T-helper 2 cell treated with Interferon-gamma antibody and Interleukin-4, amounts not matched to agents 100 ng/mL and 5 ng/mL, for 36 hours (primary cell): Measurements from ENCODE around the gene GLRX. TPM values are rescaled to one million over a fixed set of nuclear protein-coding genes. Genes with fewer than 3 reads are reported as not detected.

Experiments
- intact Hi-C: fragments of 100-400 bp; cut with micrococcal nuclease; formaldehyde crosslinking; loops from one replicate; pipeline ENCODE4 v1.15.1; 2023
- total RNA-seq: library from RNA; stranded (reverse); gene quantifications from 2 replicates; pipeline ENCODE4 v1.2.3, GENCODE V29; 2022

The GLRX gene
- 48.9 and 49.6 TPM in 2 replicates for total RNA-seq

DNA sequence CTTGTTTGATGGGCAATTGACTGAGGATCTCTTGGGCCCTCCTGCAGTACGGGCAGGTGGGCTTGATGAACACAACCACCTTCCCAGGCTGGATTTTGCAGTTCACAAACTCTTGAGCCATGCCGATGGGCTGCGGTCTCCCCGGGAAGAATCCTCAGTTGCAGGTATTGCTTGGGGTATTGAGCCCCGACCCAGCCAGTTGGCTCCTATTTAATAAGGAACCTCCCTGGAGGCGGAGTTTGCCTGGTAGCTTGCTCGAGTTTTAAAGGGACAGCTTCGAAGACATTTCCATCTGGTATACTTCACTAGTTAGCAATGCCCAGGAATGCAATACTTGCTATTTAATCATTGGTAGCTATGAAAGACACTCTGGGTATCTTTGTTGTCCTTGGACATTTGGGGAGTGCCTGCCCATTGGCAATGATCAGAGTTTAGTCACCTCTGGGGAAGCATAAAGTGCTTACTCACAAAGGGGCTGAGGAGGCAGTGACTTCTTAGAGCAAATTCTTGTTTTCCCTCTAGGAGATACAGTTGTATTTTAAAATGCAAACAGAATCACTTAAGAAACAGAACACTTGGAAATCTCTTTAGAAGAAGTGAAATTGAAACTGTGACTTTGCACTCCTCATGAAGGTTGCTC is at the start of gene GLRX:
GLRX (minus strand) TSS at position 185 of the 640 bp plus-strand sequence; CDS start at position 121, 64 bp downstream.
- intact Hi-C loops, result loop anchor here (1.0 to 5.0 kb wide), 7 partner anchors 12 to 840 kb away; partner anchors contain the start of genes CAST and SKIC3

- intact Hi-C loops, result loop anchor here (5.0 kb wide), 1 partner anchor 791 kb away; the partner anchor contains the start of gene CAST
Measured at GRCh38 chr5:95871146-95871806, 48.8 kb upstream of the GLRX start.

- intact Hi-C loops, result loop anchor here (1.0 to 5.0 kb wide), 2 partner anchors 475 to 792 kb away; partner anchors contain the start of gene CAST
Measured at GRCh38 chr5:95870105-95870672, 47.7 kb upstream of the GLRX start.

DNA sequence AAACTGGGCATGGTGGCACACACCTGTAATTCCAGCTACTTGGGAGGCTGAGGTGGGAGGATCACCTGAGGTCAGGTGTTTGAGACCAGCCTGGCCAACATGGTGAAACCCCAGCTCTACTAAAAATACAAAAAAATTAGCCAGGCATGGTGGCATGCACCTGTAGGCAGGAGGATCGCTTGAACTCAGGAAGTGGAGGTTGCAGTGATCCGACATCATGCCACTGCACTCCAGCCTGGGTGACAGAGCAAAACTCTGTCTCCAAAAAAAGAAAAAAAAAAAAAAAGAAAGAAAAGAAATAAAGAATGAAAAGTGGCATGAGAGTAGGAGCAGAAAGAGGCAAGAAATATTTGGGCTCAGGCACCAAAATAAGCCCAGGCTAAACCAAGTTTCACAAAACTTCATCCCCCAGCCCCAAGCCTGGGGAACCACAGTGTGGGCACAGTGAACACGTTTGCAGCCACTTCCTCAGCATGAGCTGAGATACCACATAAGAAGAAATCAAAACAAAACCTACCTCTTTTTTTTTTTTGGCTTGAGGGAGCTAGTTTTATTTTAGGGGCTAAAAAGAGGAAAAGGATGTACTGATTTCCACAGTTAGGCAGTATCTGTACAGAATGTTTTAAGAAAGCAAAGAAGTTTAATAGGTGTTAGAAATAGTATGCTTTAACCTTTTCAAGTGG is 46.8 kb upstream of the GLRX start:
- intact Hi-C loops, result loop anchor here (1.0 kb wide), 2 partner anchors 11 to 668 kb away; no protein-coding TSS in a partner anchor

GRCh38 chr5:95868136-95868535 is 45.6 kb upstream of the GLRX start:
- intact Hi-C loops, result no loop called here

GRCh38 chr5:95866435-95867040 is 44.0 kb upstream of the GLRX start:
- intact Hi-C loops, result no loop called here

DNA sequence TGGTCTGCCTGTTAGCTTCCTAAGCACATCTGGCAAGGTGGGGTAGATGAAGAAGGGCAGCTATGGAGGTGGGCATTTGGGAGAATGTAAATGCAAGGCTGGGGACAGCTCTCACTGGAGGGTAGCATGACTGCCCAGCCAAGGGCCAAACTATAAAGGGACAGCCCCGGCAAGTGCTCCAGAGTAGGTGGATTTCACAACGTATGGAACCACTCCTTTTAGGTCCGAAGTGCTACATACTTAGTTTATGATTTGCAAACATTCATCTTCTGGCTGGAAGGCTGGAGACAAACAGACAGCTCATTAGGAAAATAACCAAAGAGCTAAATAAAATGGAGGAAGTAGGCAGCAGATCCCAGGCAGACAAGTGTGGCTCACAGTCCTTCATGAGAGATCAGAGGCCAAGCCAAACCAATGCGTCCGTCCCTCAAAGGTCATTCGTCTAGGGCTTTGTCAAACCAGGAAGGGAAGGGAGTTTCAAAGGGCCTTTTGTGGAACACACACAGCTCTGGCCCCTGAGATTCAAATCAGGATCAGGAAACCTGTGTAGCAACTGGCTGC is 42.5 kb upstream of the GLRX start:
- intact Hi-C loops, result loop anchor here (5.0 kb wide), 2 partner anchors 32 to 202 kb away; no protein-coding TSS in a partner anchor

DNA sequence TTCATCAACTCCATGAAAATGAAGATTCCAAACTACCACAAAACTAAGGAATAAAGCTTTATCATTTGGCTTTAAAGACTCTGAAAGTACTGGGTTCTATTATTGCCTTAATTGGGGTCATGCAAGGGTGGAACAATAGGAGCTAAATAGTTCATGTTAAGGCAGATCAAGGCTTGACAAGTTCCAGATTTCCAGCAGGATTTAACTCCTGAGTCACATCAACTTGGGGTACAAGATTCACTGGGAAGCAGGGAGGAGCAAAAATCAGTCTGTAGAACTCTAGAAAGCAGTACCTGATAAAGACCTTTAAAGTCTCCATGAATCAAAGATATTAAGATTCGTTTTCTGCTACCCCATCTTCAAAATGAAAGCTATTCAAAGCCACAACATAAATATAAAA is 41.9 kb upstream of the GLRX start:
- intact Hi-C loops, result loop anchor here (5.0 kb wide), 2 partner anchors 33 to 203 kb away; no protein-coding TSS in a partner anchor

GRCh38 chr5:95863383-95863757 is 40.8 kb upstream of the GLRX start:
- intact Hi-C loops, result loop anchor here (5.0 kb wide), 2 partner anchors 34 to 204 kb away; no protein-coding TSS in a partner anchor

DNA sequence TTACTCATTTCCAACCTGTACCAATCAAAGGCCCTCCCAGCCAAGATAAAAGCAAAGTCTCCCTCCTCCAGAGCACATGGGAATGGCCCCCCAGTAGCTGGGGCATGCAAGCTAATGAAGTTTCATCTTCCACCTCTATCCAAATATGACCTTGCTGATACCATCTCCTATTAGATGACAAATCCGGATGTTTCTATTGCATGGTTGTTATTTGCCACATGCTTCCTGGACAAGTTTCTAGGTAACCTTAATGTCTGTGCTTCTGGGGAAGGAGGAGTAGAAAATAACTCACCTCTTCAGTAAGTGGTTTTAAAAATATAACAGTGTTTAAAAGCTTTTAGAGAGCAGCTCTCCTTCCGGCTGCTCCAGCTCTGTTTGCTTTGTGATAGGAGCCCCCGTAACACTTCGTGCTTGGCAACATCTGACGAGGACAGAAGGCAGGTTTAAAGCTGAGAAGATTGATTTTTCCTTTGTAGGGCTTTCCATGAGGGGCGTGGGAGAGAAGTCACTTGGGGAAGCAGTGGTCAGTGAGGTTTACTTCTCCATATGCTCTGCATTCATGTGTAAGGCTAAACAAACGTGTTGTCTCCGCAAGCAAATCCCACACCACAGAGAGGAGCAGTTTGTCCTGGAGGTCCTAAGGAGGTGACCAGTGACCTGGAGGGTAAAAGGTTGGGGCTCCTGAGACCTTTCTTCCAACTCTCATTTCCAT is 40.3 kb upstream of the GLRX start:
- intact Hi-C loops, result loop anchor here (5.0 kb wide), 2 partner anchors 34 to 204 kb away; no protein-coding TSS in a partner anchor

DNA sequence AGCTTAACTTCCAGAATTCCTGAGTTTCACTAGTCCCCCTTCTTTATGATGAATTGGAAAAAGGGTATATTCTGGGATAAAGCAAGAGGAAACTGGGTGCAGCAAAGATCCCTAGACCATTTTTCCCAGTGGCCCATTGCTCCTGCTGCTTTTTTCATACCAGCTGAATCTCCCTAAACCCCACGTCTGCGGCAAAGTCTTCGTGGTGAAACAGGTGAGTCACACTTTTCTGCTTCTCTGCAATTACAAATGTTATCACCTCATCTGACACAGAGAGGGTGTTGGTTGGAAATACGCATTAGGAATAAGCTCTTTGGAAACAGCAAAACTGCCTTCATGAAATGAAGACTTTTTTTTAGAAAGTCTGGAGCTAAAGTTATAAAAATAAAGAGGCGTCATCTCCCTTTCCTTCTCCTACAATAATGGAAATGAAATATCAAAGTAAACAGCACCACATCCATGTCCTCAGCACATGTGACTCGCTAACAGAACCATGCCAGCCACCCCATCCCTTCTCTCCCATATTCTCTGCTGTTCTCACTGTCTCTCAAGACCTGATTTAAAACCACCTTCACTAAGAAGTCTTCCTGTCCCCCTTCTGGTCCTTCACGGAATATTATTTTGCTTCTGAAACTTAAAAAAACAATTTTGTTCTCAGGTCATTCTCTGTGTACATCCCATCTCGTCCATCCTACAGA is 39.5 kb upstream of the GLRX start:
- intact Hi-C loops, result loop anchor here (5.0 kb wide), 2 partner anchors 35 to 205 kb away; no protein-coding TSS in a partner anchor

GRCh38 chr5:95861221-95861863 is 38.8 kb upstream of the GLRX start:
- intact Hi-C loops, result loop anchor here (5.0 kb wide), 2 partner anchors 36 to 206 kb away; no protein-coding TSS in a partner anchor

DNA sequence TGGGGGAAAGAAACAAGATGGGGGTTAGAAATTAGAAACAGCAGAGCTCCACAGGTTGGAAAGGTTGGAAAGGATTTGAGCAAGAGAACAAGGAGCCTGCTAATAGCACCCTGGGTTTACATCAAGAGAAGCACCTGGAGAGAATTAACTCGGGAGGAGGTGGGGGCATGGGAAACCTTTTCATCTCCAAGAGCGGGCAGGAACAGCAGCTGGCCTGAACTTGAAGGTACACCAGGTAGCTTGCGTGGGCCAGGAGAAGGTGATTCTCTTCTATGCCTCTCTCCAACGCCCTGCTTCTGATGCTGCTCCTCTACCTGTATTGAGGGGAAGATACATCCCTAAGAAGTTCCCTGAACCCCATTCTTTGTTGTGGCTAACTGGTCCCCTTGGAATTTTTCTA is 37.1 kb upstream of the GLRX start:
- intact Hi-C loops, result loop anchor here (1.0 to 5.0 kb wide), 3 partner anchors 38 to 208 kb away; partner anchors contain the start of gene ELL2

- intact Hi-C loops, result loop anchor here (1.0 kb wide), 4 partner anchors 10 to 742 kb away; partner anchors contain the start of gene ELL2
Measured at GRCh38 chr5:95858661-95859595, 36.4 kb upstream of the GLRX start.

GRCh38 chr5:95858023-95858461 is 35.5 kb upstream of the GLRX start:
- intact Hi-C loops, result loop anchor here (1.0 kb wide), 3 partner anchors 11 to 743 kb away; no protein-coding TSS in a partner anchor

- intact Hi-C loops, result no loop called here
Measured at GRCh38 chr5:95857185-95857945, 34.8 kb upstream of the GLRX start.
